CD4-positive, CD25-positive, alpha-beta regulatory T cell (primary cell): ENCODE results near the gene ESRRG. TPM values are rescaled to one million over a fixed set of nuclear protein-coding genes. Genes with fewer than 3 reads are reported as not detected.

Experiments used
- ATAC-seq, 2 donors: fragments of 150-1000 bp; cut with Tn5 transposase; one replicate each; pipeline ENCODE4 v1.10.0; 2021; ENCODE audit warnings: low read depth in 2 of 2, moderate number of reproducible peaks in 2 of 2, moderate library complexity in 1 of 2
- DNase-seq, 3 donors: peaks; one replicate each; pipeline versions ENCODE4 v3.0.0 to v3.0.0-alpha.2; 2012 to 2022; ENCODE audit warnings: mixed read lengths in 1 of 3
- H3K27ac ChIP-seq: one replicate; pipeline ENCODE4 v1.7.0; 2013; ENCODE audit warnings: mild to moderate bottlenecking, low read length; ENCODE audit not compliant: insufficient read depth, poor library complexity, severe bottlenecking
- H3K27me3 ChIP-seq: one replicate; pipeline ENCODE4 v1.7.0; 2013; ENCODE audit warnings: low read length; ENCODE audit not compliant: control insufficient read depth, insufficient read depth
- H3K36me3 ChIP-seq: one replicate; pipeline ENCODE4 v1.7.0; 2013; ENCODE audit warnings: mild to moderate bottlenecking, low read length, moderate library complexity; ENCODE audit not compliant: control insufficient read depth, insufficient read depth
- H3K4me1 ChIP-seq: 2 replicates; pipeline ENCODE4 v1.7.0; 2013; ENCODE audit warnings: mild to moderate bottlenecking, low read length; ENCODE audit not compliant: insufficient read depth, control insufficient read depth, poor library complexity, severe bottlenecking
- H3K4me3 ChIP-seq: one replicate; pipeline ENCODE4 v1.7.0; 2013; ENCODE audit warnings: low read depth, mild to moderate bottlenecking, low read length, moderate library complexity
- H3K9me3 ChIP-seq, 2 experiments: 1 replicate in 1 of 2; 2 replicates in 1 of 2; pipeline ENCODE4 v1.7.0; 2013; ENCODE audit warnings: low read length in 2 of 2, mild to moderate bottlenecking in 1 of 2, moderate library complexity in 1 of 2; ENCODE audit not compliant: control insufficient read depth in 2 of 2
- H3K27ac Mint-ChIP-seq, 3 donors: one replicate each; pipeline ENCODE4 v1.8.0; 2020 to 2022; ENCODE audit warnings: mild to moderate bottlenecking in 3 of 3, mixed read lengths in 3 of 3, moderate library complexity in 2 of 3
- H3K27me3 Mint-ChIP-seq: one replicate; pipeline ENCODE4 v1.8.0; 2022; ENCODE audit warnings: mild to moderate bottlenecking, mixed read lengths
- H3K36me3 Mint-ChIP-seq: one replicate; pipeline ENCODE4 v1.8.0; 2020; ENCODE audit warnings: mixed read lengths
- H3K4me1 Mint-ChIP-seq, 4 donors: one replicate each; pipeline ENCODE4 v1.8.0; 2020 to 2022; ENCODE audit warnings: mixed read lengths in 4 of 4, mild to moderate bottlenecking in 1 of 4
- H3K4me3 Mint-ChIP-seq, 4 donors: one replicate each; pipeline ENCODE4 v1.8.0; 2020 to 2022; ENCODE audit warnings: mild to moderate bottlenecking in 4 of 4, mixed read lengths in 4 of 4, moderate library complexity in 3 of 4
- H3K9me3 Mint-ChIP-seq, 7 donors: one replicate each; pipeline ENCODE4 v1.8.0; 2020 to 2022; ENCODE audit warnings: mixed read lengths in 7 of 7, mild to moderate bottlenecking in 3 of 7, moderate library complexity in 2 of 7
- polyA plus RNA-seq, 4 donors: library from polyadenylated mRNA; unstranded; fragments of 300-500 nt; fragmentation: Illumina TruSeq; gene quantifications; one replicate each; pipeline ENCODE4 v1.2.3, GENCODE V29; 2021
- total RNA-seq: library from RNA; stranded (reverse); gene quantifications from one replicate; pipeline ENCODE4 v1.2.3, GENCODE V29; 2022

The ESRRG gene
- total and polyA plus RNA-seq, 5 donors from 2014 or later, result not detected

- H3K4me3 ChIP-seq, result no peak overlapping the region
- DNase-seq (no peak), ATAC-seq (no peak)
- no peaks in the 10 kb centered on the region for H3K9me3 ChIP-seq
- Mint-ChIP-seq H3K4me1 (no peaks in the 10 kb centered on the region), H3K27me3 (peaks cover 6% of the 10 kb centered on the region), H3K36me3 (no peaks in the 10 kb centered on the region), H3K27ac (peak overlapping the region in 1 of 3 donors; percentile 20), H3K4me3 (peak overlapping the region in 1 of 4 donors; percentile 8), H3K9me3 (peaks cover 0 to 6% (median 3%) of the 10 kb centered on the region in 7 donors)
- H3K27me3 ChIP-seq, result no peaks in the 10 kb centered on the region
- no peaks in the 10 kb centered on the region for H3K36me3 ChIP-seq
- no peak overlapping the region for H3K27ac ChIP-seq
- H3K4me1 ChIP-seq, result no peaks in the 10 kb centered on the region
These were observed 122.3 kb downstream of the ESRRG start for GRCh38 chr1:216600730-216601609.

DNA sequence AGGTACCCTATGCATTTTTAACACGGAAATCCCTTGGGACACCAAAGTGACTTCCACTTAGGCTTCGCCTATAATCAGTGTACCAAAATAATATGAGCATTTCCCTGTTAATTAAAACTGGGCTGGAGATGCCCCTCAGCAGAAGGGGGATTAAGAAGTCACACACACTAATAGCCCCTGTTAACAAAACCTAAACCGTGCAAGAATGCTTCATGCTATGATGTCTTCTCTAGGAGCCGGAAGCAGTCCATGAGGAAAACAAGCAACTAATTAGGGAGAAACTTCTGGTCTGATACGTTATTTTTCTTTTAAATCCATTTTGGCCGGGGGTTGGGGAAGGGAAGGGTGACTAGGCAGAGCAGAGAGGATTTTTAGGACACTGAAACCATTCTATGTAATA is 123.4 kb downstream of the ESRRG start:
- no peaks in the 10 kb centered on the region for H3K36me3 ChIP-seq
- Mint-ChIP-seq H3K27ac (no peak overlapping the region), H3K36me3 (no peaks in the 10 kb centered on the region)

DNA sequence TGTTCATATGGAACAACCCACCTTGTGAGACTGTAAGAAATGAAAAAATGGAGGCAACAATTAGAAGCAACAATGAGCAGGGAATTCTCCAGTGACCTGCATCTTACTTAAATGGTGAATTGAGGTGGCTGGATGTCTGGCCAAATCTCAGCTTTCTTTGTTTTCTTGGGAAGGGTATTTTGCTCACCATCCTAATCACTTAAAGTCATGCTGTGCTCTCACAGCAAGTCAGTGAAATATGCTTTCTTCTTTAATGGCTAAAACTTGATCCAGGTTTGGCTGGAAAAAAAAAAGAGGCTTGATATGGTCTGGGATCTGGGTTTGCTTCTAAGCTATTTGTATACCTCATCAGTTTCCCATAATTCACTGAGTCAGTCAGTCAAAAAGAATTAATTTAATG is 124.8 kb downstream of the ESRRG start:
- Mint-ChIP-seq H3K27ac (no peak overlapping the region), H3K4me1 (no peaks in the 10 kb centered on the region), H3K27me3 (peaks cover 6% of the 10 kb centered on the region), H3K4me3 (no peak overlapping the region), H3K9me3 (peaks cover 0 to 7% (median 3%) of the 10 kb centered on the region in 7 donors), H3K36me3 (no peaks in the 10 kb centered on the region)
- no peaks in the 10 kb centered on the region for H3K4me1 ChIP-seq
- no peaks in the 10 kb centered on the region for H3K9me3 ChIP-seq
- ATAC-seq (no peak), DNase-seq (no peak)
- H3K4me3 ChIP-seq, result no peak overlapping the region
- H3K36me3 ChIP-seq, result no peaks in the 10 kb centered on the region
- H3K27me3 ChIP-seq, result no peaks in the 10 kb centered on the region
- H3K27ac ChIP-seq, result no peak overlapping the region

More for the DNA sequence above, 123.4 kb downstream of the ESRRG start:
- H3K27me3 Mint-ChIP-seq, result peaks cover 6% of the 10 kb centered on the region
- H3K4me1 Mint-ChIP-seq, result no peaks in the 10 kb centered on the region
- no peaks in the 10 kb centered on the region for H3K4me1 ChIP-seq
- no peaks in the 10 kb centered on the region for H3K27me3 ChIP-seq
- ATAC-seq, result no peak
- no peak overlapping the region for H3K4me3 ChIP-seq
- H3K4me3 Mint-ChIP-seq, result no peak overlapping the region
- H3K9me3 ChIP-seq, result no peaks in the 10 kb centered on the region
- H3K27ac ChIP-seq, result no peak overlapping the region
- no peak for DNase-seq
- H3K9me3 Mint-ChIP-seq, result peaks cover 0 to 5% (median 3%) of the 10 kb centered on the region in 7 donors

DNA sequence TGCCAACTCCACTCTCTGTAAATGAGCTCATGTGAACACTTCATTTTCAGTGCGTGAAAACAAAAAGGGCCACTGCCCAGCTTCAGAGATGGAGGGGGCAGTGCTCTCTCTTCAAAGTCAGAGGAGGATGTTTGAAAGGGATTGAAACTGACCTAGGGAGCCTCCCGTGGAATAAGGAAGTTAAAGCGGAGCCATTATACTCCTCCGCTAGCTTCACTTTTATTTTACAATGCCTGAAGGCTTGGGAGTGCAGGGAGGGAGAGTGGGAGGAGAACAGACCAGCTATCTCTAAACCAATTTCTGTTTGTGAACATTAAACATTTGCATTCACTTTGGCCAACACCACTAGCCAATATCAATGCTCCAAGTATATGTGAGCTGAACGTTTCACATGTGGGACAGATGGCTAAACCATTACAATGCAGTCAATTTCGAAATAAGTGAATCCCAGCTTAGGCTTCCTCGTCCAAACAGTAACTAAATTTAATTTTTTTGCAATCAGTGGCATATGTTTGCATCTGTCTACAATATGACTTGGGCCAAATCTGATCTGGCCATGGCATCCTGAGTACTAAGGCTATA is 126.9 kb downstream of the ESRRG start:
- Mint-ChIP-seq H3K4me3 (no peak overlapping the region), H3K27ac (no peak overlapping the region), H3K27me3 (peaks cover 6% of the 10 kb centered on the region), H3K9me3 (peaks cover 0 to 14% (median 5%) of the 10 kb centered on the region in 7 donors), H3K36me3 (no peaks in the 10 kb centered on the region), H3K4me1 (no peaks in the 10 kb centered on the region)
- Histone ChIP-seq H3K9me3 (no peaks in the 10 kb centered on the region), H3K4me1 (no peaks in the 10 kb centered on the region), H3K36me3 (no peaks in the 10 kb centered on the region), H3K27ac (no peak overlapping the region), H3K27me3 (no peaks in the 10 kb centered on the region), H3K4me3 (no peak overlapping the region)
- DNase-seq (no peak), ATAC-seq (no peak)

- Histone ChIP-seq H3K27ac (no peak overlapping the region), H3K27me3 (no peaks in the 10 kb centered on the region), H3K9me3 (no peaks in the 10 kb centered on the region), H3K36me3 (no peaks in the 10 kb centered on the region), H3K4me3 (no peak overlapping the region), H3K4me1 (no peaks in the 10 kb centered on the region)
- Mint-ChIP-seq H3K4me1 (no peaks in the 10 kb centered on the region), H3K4me3 (no peak overlapping the region), H3K27ac (no peak overlapping the region), H3K27me3 (no peaks in the 10 kb centered on the region), H3K9me3 (peaks cover 2 to 23% (median 6%) of the 10 kb centered on the region in 7 donors), H3K36me3 (no peaks in the 10 kb centered on the region)
- DNase-seq (no peak), ATAC-seq (no peak)
These were observed 135.5 kb downstream of the ESRRG start for GRCh38 chr1:216587715-216588114.

DNA sequence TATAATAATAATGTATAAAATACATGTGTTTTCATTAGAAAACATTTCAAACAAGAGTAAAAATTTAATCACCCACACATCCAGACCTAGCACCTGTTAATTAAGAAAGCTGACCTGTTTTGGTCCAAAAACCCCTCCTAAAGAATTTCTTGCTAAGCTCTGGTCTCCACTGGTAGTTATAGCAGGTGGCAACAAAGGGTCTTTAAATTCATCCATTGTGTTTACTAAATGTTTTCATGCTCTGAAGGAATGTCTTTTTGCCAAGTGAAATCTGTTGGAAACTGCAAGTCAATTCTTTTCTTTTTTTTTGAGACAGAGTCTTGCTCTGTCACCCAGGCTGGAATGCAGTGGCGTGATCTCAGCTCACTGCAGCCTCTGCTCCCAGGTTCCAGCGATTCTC is 141.1 kb downstream of the ESRRG start:
- Histone ChIP-seq H3K27ac (no peak overlapping the region), H3K9me3 (no peaks in the 10 kb centered on the region), H3K4me1 (no peaks in the 10 kb centered on the region), H3K36me3 (no peaks in the 10 kb centered on the region), H3K27me3 (no peaks in the 10 kb centered on the region), H3K4me3 (no peak overlapping the region)
- H3K4me3 Mint-ChIP-seq, result no peak overlapping the region
- no peak overlapping the region for H3K27ac Mint-ChIP-seq
- no peaks in the 10 kb centered on the region for H3K36me3 Mint-ChIP-seq
- H3K4me1 Mint-ChIP-seq, result no peaks in the 10 kb centered on the region
- no peak for ATAC-seq
- H3K27me3 Mint-ChIP-seq, result no peaks in the 10 kb centered on the region
- no peak for DNase-seq
- H3K9me3 Mint-ChIP-seq, result peaks cover 0 to 25% (median 8%) of the 10 kb centered on the region in 7 donors

- no peak for DNase-seq
- peaks cover 0 to 25% (median 8%) of the 10 kb centered on the region in 7 donors for H3K9me3 Mint-ChIP-seq
- no peaks in the 10 kb centered on the region for H3K4me1 ChIP-seq
- H3K4me3 Mint-ChIP-seq, result no peak overlapping the region
- no peak for ATAC-seq
- no peak overlapping the region for H3K27ac ChIP-seq
- H3K36me3 Mint-ChIP-seq, result no peaks in the 10 kb centered on the region
- no peaks in the 10 kb centered on the region for H3K27me3 ChIP-seq
- no peaks in the 10 kb centered on the region for H3K27me3 Mint-ChIP-seq
- H3K9me3 ChIP-seq, result no peaks in the 10 kb centered on the region
- no peaks in the 10 kb centered on the region for H3K4me1 Mint-ChIP-seq
- H3K27ac Mint-ChIP-seq, result no peak overlapping the region
- H3K36me3 ChIP-seq, result no peaks in the 10 kb centered on the region
- H3K4me3 ChIP-seq, result no peak overlapping the region
These were observed 142.6 kb downstream of the ESRRG start for GRCh38 chr1:216580538-216581057.
